ENCODE results near the gene UBA7.
A peak's percentile ranks its signal among the peaks of the same experiment; 100 is the strongest.
"Not testable (repeated sequence)": the region's sequence is repeated elsewhere in the genome, so short reads cannot be mapped to it uniquely, and the experiment has no call there.

Gene UBA7

DNA sequence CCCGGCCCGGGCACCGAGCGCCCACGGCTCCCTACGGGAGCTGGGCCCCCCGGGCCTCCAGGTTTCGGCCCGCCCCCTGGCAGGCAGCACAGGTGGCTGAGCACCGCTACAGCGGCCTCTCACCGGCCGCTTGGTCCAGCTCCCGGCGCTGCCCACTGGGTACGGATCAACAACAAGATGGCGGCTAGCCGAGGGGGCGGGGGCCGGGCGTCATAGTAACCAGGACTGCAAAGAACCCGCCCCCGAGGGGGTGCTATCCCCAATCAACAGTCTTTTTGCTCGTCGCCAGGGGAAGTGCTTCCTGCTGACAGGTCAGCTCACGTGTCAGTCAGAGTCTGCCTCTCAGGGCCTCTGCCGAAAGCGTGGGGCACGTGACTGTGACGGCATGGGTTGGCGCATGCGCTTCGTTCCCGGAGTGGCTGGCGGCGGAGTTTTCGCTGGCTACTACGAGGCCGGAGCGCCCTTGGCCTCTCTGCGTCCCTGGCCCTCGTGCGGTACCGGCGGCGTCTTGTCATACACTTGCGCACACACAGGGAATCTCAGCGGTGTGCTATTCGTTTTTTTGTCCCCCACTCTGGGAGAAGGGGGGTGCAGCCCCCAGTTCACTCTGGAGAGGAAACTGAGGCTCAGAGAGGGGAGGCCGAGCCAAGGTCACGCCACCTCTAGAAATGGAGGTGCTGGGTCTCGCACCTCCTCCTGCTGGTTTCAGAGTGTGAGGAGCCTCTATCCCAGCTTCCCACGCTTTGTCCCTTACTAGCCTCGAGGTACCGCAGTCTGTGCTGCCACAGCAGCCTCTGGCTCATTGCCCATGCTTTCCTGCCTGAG, 27.2 kb downstream of the UBA7 start, which contains the start of gene IP6K1:
IP6K1 (minus strand) TSS at position 186 of the 825 bp plus-strand sequence. CDS start 38,502 bp downstream, outside the sequence.
- peak; percentile 100 for DNase-seq (ENCODE audit: low read depth)

GRCh38 chr3:49785565-49786356, 28.0 kb downstream of the UBA7 start:
- DNase-seq (ENCODE audit: low read depth): no peak

DNA sequence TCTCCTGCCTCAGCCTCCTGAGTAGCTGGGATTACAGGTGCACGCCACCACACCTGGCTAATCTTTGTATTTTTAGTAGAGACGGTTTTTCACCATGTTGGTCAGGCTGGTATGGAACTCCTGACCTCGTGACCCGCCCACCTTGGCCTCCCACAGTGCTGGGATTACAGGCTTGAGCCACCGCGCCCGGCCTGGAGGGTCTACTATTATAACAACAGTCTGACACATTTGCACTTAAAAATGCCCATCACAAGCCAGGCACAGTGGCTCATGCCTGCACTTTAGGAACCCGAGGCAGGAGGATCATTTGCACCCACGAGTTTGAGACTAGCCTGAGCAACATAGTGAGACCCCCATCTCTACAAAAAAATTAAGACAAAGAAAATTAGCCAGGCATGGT, 31.5 kb downstream of the UBA7 start:
- not testable (repeated sequence) for DNase-seq (ENCODE audit: low read depth)

DNA sequence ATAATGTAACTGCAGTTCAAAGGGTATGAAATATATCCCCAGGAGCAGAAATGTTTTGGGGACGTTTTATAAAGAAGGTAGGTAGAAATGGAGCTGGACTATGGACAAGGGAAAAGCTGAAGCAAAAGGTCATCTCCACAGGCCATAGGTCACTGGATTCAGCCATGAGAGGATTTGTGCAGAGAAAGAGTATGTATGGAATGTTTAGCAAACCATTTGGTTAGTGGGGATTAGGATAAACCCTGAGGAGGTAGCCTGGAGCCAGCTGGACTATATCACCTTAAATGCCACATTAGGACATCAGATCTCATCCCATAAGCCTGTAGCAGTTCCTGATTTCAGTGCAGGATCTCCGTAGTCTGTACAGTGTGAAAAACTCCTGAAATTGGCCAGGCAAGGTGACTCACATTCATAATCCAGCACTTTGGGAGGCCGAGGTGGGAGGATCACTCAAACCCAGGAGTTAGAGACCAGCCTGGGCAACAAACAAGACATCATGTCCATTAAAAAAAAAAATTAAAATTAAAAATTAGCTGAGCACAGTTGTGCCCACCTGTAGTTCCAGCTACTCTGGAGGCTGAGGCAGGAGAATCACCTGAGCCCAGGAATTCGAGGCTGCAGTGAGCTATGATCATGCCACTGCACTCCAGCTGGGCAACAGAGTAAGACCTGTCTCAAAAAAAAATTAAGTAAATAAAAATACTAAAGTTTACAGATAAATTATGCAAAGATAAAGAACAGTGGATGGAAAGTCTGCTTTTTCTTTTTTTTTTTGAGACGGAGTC, 32.1 kb downstream of the UBA7 start:
- no peak for DNase-seq (ENCODE audit: low read depth)

GRCh38 chr3:49780975-49781365, 32.8 kb downstream of the UBA7 start:
- DNase-seq (ENCODE audit: low read depth): not testable (repeated sequence)

DNA sequence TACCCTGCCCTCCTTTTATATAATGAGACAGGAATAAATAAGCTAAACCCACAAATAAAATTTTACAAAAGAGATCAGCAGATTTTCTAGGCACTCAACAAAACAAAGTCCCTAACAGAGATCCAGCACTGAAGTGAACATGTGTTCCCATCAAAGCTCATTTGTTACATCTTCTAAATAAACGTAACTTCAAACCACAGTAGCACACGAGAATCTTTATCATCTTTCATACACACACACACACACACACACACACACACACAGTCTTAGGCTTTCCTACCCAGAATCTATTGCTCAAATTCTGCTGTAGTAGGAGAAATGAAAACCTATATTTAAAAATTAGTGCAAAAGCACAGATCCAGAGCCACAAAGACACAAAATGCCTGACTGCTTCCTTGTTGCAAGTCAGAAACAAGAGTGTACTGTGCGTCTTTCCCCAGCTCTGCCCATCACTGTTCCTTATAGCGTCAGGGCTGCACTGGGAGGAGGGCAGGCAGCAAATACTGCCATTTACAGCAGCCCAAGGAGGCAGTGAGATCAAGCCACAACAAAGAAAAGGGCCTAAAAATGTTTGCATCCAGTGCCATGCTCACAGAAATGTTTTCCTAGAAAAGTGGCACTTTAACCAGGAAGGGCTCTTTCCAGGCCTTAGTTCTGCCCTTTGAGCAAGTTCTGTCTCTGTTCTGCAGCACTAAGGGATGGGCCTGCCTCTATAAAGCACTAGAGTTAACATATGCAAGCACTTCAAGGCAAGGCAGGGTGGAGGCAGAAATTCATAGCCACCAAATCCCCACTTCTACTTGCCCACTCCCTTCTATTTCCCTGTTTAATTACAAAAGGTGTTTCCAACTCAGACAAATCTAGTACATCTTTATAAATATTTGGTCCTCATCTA, 33.4 kb downstream of the UBA7 start:
- DNase-seq (ENCODE audit: low read depth): no peak

DNA sequence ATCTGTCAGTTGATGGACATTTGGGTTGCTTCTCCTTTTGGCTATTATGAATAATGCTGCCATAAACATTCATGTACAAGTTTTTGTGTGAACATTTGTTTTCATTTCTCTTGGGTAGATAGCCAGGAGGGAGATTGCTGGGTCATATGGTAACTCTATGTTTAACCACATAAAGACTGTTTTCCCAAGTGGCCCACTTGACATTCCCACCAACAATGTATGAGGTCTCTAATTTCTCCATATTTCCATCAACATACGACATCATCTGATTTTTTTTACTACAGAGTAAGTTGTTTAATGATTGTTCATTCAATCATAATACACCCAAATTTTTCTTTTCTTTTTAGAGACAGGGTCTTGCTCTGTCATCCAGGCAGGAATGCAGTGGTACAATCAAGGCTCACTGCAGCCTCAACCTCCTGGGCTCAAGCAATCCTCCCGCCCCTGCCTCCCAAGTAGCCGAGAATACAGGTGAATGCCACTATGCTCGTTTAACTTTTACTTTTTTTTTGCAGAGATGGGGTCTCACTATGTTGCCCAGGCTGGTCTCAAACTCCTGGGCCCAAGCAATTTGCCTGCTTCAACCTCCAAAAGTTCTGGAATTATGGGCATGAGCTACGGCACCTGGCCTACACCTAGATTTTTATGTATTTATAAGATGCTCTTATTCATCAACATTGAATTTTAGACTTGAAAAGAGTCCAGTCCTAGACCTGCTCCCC, 34.2 kb downstream of the UBA7 start:
- DNase-seq (ENCODE audit: low read depth): no peak

GRCh38 chr3:49776101-49776500, 37.7 kb downstream of the UBA7 start:
- not testable (repeated sequence) for DNase-seq (ENCODE audit: low read depth)

DNA sequence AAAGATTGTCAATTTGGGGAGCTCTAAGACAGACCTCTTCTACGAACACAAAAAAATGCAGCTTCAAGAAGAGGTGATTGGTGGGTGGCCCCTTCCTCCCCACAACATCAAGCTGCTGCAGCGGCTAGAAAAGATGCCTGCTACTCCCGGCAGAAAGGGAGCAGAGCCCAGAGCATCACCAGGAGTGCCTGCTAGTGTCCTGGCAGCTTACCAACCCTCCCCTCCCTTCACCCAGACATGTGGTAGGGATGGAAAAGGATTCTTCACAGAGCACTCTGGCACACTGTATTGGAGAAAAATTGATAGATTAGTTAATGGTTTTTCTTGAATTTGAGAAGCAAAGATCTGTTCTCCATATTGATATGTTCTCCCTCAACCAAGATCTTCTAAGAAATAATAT, 38.2 kb downstream of the UBA7 start:
- no peak for DNase-seq (ENCODE audit: low read depth)

DNA sequence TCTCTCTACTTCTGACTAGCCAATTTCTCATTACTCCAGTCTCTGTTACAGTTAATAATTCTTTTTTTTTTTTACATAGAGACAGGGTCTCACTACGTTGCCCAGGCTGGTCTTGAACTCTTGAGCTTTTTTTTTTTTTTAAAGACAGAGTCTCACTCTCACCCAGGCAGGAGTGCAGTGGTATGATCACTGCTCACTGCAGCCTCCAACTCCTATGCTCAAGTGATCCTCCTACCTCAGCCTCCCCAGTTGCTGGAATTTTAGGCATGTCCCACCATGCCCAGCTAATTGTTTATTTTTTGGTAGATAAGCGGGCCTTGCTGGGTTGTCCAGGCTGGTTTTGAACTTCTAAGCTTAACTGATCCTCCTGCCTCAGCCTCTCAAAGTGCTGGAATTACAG, 41.0 kb downstream of the UBA7 start:
- no peak for DNase-seq (ENCODE audit: low read depth)

- no peak for DNase-seq (ENCODE audit: low read depth)
These were observed 42.3 kb downstream of the UBA7 start for GRCh38 chr3:49771340-49771938.

DNA sequence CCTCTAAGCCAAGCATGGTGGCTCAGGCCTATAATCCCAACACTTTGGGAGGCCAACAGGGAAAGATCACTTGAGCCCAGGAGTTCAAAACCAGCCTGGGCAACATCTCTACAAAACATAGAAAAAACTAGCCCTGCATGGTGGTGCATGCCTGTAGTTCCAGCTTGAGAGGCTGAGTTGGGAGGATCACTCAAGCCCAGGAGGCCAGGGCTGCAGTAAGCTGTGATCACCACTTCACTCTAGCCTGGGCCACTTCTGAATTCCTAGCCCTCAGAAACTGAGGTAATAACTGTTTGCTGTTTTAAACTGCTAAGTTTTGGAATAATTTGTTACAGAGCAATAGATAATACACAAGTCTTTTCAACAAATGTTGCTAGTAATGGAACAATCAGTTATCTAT, 43.8 kb downstream of the UBA7 start:
- DNase-seq (ENCODE audit: low read depth): no peak

GRCh38 chr3:49769286-49769915, 44.4 kb downstream of the UBA7 start:
- DNase-seq (ENCODE audit: low read depth): no peak

GRCh38 chr3:49763981-49764380, 49.8 kb downstream of the UBA7 start:
- no peak for DNase-seq (ENCODE audit: low read depth)

- no peak for DNase-seq (ENCODE audit: low read depth)
These were observed 52.1 kb downstream of the UBA7 start for GRCh38 chr3:49761661-49762060.

- no peak for DNase-seq (ENCODE audit: low read depth)
These were observed 54.5 kb downstream of the UBA7 start for GRCh38 chr3:49759226-49759625.

DNA sequence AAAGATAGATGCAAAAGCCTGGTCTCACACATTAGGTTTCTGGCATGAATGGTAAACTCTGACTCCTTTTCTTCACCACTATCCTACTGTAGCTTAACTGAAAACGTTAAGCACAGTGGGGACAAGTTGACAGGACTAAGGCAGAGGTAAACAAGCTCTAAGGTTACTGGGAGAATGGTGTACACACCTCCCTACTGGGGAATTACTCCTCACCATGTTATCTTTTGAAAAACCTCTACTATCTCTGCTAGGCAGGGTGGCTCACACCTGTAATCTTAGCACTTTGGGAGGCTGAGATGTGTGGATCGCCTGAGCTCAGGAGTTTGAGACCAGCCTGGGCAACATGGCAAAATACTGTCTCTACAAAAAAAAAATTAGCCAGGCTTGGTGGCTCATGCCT, 56.6 kb downstream of the UBA7 start:
- no peak for DNase-seq (ENCODE audit: low read depth)

DNA sequence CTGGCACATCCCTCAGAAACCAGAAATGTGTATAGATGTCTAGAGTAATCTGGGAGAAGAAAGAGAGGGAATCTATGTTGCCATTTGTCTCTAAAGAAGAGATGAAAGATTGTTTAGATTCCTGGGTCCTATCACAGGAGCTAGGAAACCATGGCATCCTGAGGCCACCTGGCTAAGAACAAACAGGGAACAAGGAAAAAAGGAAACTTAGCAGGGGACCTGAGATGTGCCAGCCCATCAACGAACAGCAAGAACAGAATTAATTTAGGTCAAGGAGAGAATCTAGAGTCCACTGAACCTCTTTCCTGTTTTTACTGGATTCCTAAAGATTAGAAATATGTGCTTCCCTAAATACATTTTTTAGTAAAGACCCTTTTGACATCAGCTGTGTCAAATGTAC, 57.7 kb downstream of the UBA7 start:
- DNase-seq (ENCODE audit: low read depth): no peak
